Activated CD4-positive, alpha-beta T cell treated with anti-CD3 and anti-CD28 coated beads, Interleukin-2, Interleukin-4, amounts not matched to agents 100 ng/mL and 50 ng/mL, durations not matched to agents 16 hours and 8 hours (primary cell): Measurements from ENCODE around the gene STYK1.
A peak's percentile ranks its signal among the peaks of the same experiment; 100 is the strongest.

Experiments used
- DNase-seq: peaks from one replicate; pipeline ENCODE4 v3.0.0-alpha.2; 2020; ENCODE audit warnings: low spot score

The STYK1 gene

GRCh38 chr12:10673659-10674384 lies at the start of gene STYK1:
Gene STYK1, minus strand, starts transcription at chr12:10674052. Its CDS starts 39,434 bp downstream, at chr12:10634618.
- peak; percentile 85 for DNase-seq

GRCh38 chr12:10722905-10723746 lies 49.3 kb upstream of the STYK1 start, which contains the start of gene YBX3:
Gene YBX3, minus strand, starts transcription at chr12:10723323. Its CDS starts 212 bp downstream, at chr12:10723111.
- peak; percentile 72 for DNase-seq

GRCh38 chr12:10722502-10722904 lies 48.7 kb upstream of the STYK1 start:
- peak; percentile 36 for DNase-seq

GRCh38 chr12:10721651-10722501 lies 48.0 kb upstream of the STYK1 start:
- peak; percentile 66 for DNase-seq

GRCh38 chr12:10720974-10721650 lies 47.3 kb upstream of the STYK1 start:
- no peak for DNase-seq

GRCh38 chr12:10719482-10719881 lies 45.6 kb upstream of the STYK1 start:
- DNase-seq: no peak

- DNase-seq: no peak
Measured at GRCh38 chr12:10718279-10718821, 44.5 kb upstream of the STYK1 start.

- no peak for DNase-seq
Measured at GRCh38 chr12:10717410-10717809, 43.6 kb upstream of the STYK1 start.

GRCh38 chr12:10716704-10717315 lies 43.0 kb upstream of the STYK1 start:
- DNase-seq: no peak

GRCh38 chr12:10716277-10716676 lies 42.4 kb upstream of the STYK1 start:
- no peak for DNase-seq

GRCh38 chr12:10715491-10715890 lies 41.6 kb upstream of the STYK1 start:
- DNase-seq: no peak

GRCh38 chr12:10709808-10710207 lies 36.0 kb upstream of the STYK1 start:
- no peak for DNase-seq

- no peak for DNase-seq
Measured at GRCh38 chr12:10708862-10709261, 35.0 kb upstream of the STYK1 start.

GRCh38 chr12:10705655-10706054 lies 31.8 kb upstream of the STYK1 start:
- no peak for DNase-seq

GRCh38 chr12:10701843-10702242 lies 28.0 kb upstream of the STYK1 start:
- DNase-seq: no peak

GRCh38 chr12:10701131-10701681 lies 27.4 kb upstream of the STYK1 start:
- peak; percentile 27 for DNase-seq

GRCh38 chr12:10700581-10700980 lies 26.7 kb upstream of the STYK1 start:
- DNase-seq: no peak

GRCh38 chr12:10697862-10698261 lies 24.0 kb upstream of the STYK1 start:
- DNase-seq: no peak

- DNase-seq: no peak
Measured at GRCh38 chr12:10697156-10697555, 23.3 kb upstream of the STYK1 start.

- DNase-seq: no peak
Measured at GRCh38 chr12:10690906-10691305, 17.1 kb upstream of the STYK1 start.

GRCh38 chr12:10689146-10689545 lies 15.3 kb upstream of the STYK1 start:
- no peak for DNase-seq
